ENCODE measurements around the gene GAPT. TPM values are rescaled to one million over a fixed set of nuclear protein-coding genes. Genes with fewer than 3 reads are reported as not detected.

Gene GAPT
- total RNA-seq, 1 donor from 2014 or later: not detected

DNA sequence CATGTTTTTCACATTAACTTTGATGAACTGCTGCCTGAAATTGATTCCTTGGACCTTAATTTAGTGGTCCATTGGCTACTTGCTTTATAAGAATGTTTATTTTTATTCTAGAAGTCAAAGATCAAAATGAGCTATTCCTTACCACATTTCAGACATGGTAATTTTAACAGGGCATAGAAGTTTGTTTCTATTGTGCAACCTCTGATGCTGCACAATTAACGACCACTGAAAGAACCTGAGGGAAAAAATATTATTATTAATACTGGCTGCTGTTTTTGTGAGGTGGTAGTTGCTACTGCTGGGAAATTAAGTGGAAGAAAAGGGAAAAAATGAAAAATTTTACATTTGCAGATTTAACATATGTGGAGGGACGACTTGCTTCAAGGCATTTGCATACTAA lies 53.7 kb downstream of the GAPT start:
- peaks cover 2% of the 10 kb centered on the region for H3K4me1 Mint-ChIP-seq
- H3K27me3 Mint-ChIP-seq: no peaks in the 10 kb centered on the region
- no peak overlapping the region for H3K27ac Mint-ChIP-seq

GRCh38 chr5:58545912-58546311 lies 54.7 kb downstream of the GAPT start:
- Mint-ChIP-seq H3K4me3 (no peak overlapping the region), H3K4me1 (peaks cover 2% of the 10 kb centered on the region), H3K36me3 (ENCODE audit: low read depth) (no peaks in the 10 kb centered on the region), H3K27ac (no peak overlapping the region), H3K27me3 (no peaks in the 10 kb centered on the region), H3K9me3 (no peaks in the 10 kb centered on the region)
- intact Hi-C loops (cut with micrococcal nuclease): no loop called here
- DNase-seq: no peak

More for the DNA sequence above, 53.7 kb downstream of the GAPT start:
- no peak overlapping the region for H3K4me3 Mint-ChIP-seq
- DNase-seq: no peak
- intact Hi-C loops (cut with micrococcal nuclease): no loop called here
- no peaks in the 10 kb centered on the region for H3K36me3 Mint-ChIP-seq (ENCODE audit: low read depth)
- H3K9me3 Mint-ChIP-seq: no peaks in the 10 kb centered on the region

Other genes starting within 250 kb of the GAPT start
- gene PLK2, start 31.3 kb upstream of the GAPT start, total RNA-seq: 25.6 and 30.1 TPM in 2 replicates
- not detected in 2 replicates for gene RAB3C, start 91.6 kb downstream of the GAPT start, total RNA-seq

All from activated CD4-positive, alpha-beta T cell treated with anti-CD3 and anti-CD28 coated beads, Interleukin-2, amount 10 ng/mL, durations not matched to agents 24 days and 14 days (primary cell).